Measurements from ENCODE around the gene TTLL11. TPM values are rescaled to one million over a fixed set of nuclear protein-coding genes. Genes with fewer than 3 reads are reported as not detected.

The TTLL11 gene
- total RNA-seq, 1 donor, result 6.2 TPM

GRCh38 chr9:121952611-121953010 lies 140.5 kb downstream of the TTLL11 start:
- Histone ChIP-seq H2AFZ (ENCODE audit: low read length) (no peak overlapping the region), H3K4me1 (ENCODE audit: insufficient read depth, low read length) (peaks cover 17% of the 10 kb centered on the region), H4K20me1 (ENCODE audit: insufficient read depth, low read length) (no peaks in the 10 kb centered on the region), H3K27ac (ENCODE audit: low read depth, low read length) (no peak overlapping the region), H3K9me3 (ENCODE audit: low read depth, low read length) (no peaks in the 10 kb centered on the region), H3K36me3 (ENCODE audit: insufficient read depth, low read length) (no peaks in the 10 kb centered on the region), H3K79me2 (ENCODE audit: insufficient read depth, low read length) (no peaks in the 10 kb centered on the region), H3K4me3 (ENCODE audit: insufficient read depth, low read length) (no peak overlapping the region), H3K4me2 (ENCODE audit: insufficient read depth, low read length) (no peak overlapping the region), H3K27me3 (ENCODE audit: insufficient read depth, low read length) (no peaks in the 10 kb centered on the region)
- TF ChIP-seq, protein P1, sequence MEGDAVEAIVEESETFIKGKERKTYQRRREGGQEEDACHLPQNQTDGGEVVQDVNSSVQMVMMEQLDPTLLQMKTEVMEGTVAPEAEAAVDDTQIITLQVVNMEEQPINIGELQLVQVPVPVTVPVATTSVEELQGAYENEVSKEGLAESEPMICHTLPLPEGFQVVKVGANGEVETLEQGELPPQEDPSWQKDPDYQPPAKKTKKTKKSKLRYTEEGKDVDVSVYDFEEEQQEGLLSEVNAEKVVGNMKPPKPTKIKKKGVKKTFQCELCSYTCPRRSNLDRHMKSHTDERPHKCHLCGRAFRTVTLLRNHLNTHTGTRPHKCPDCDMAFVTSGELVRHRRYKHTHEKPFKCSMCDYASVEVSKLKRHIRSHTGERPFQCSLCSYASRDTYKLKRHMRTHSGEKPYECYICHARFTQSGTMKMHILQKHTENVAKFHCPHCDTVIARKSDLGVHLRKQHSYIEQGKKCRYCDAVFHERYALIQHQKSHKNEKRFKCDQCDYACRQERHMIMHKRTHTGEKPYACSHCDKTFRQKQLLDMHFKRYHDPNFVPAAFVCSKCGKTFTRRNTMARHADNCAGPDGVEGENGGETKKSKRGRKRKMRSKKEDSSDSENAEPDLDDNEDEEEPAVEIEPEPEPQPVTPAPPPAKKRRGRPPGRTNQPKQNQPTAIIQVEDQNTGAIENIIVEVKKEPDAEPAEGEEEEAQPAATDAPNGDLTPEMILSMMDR (IDR thresholded peaks at IDR 0.05; ENCODE audit: extremely low read depth, low read depth, low read length), result no peak
- no peak for DNase-seq (ENCODE audit: insufficient read length, low spot score, missing footprints)

DNA sequence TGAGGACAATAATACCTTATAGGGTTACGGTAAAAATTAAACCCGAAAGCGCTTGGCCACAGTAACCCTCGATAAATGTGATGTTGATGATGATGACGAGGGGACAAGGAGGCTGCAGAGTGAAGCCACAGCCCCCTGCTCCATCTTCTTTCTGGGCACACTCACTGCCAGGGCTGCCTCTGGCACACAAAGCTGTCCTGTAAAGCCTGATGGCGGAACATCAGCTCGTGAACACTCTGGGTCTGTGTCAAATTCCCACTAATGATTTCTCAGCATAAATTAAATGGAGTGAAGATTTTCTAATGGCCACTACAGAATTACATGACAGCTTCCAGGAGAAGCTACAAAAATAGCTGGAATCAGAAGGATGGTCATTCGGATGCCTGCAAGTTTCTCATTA lies 142.2 kb downstream of the TTLL11 start:
- H4K20me1 ChIP-seq (ENCODE audit: insufficient read depth, low read length), result no peaks in the 10 kb centered on the region
- no peaks in the 10 kb centered on the region for H3K27me3 ChIP-seq (ENCODE audit: insufficient read depth, low read length)
- H3K4me2 ChIP-seq (ENCODE audit: insufficient read depth, low read length), result no peak overlapping the region
- no peak overlapping the region for H3K27ac ChIP-seq (ENCODE audit: low read depth, low read length)
- no peak for DNase-seq (ENCODE audit: insufficient read length, low spot score, missing footprints)
- no peaks in the 10 kb centered on the region for H3K9me3 ChIP-seq (ENCODE audit: low read depth, low read length)
- no peaks in the 10 kb centered on the region for H3K79me2 ChIP-seq (ENCODE audit: insufficient read depth, low read length)
- TF ChIP-seq, protein P1 (IDR thresholded peaks at IDR 0.05; ENCODE audit: extremely low read depth, low read depth, low read length), result no peak
- no peaks in the 10 kb centered on the region for H3K36me3 ChIP-seq (ENCODE audit: insufficient read depth, low read length)
- H3K4me1 ChIP-seq (ENCODE audit: insufficient read depth, low read length), result peaks cover 23% of the 10 kb centered on the region
- no peak overlapping the region for H3K4me3 ChIP-seq (ENCODE audit: insufficient read depth, low read length)
- no peak overlapping the region for H2AFZ ChIP-seq (ENCODE audit: low read length)

- Histone ChIP-seq H3K4me2 (ENCODE audit: insufficient read depth, low read length) (no peak overlapping the region), H4K20me1 (ENCODE audit: insufficient read depth, low read length) (no peaks in the 10 kb centered on the region), H2AFZ (ENCODE audit: low read length) (no peak overlapping the region), H3K4me1 (ENCODE audit: insufficient read depth, low read length) (peaks cover 28% of the 10 kb centered on the region), H3K9me3 (ENCODE audit: low read depth, low read length) (no peaks in the 10 kb centered on the region), H3K27ac (ENCODE audit: low read depth, low read length) (no peak overlapping the region), H3K79me2 (ENCODE audit: insufficient read depth, low read length) (no peaks in the 10 kb centered on the region), H3K4me3 (ENCODE audit: insufficient read depth, low read length) (no peak overlapping the region), H3K27me3 (ENCODE audit: insufficient read depth, low read length) (no peaks in the 10 kb centered on the region), H3K36me3 (ENCODE audit: insufficient read depth, low read length) (no peaks in the 10 kb centered on the region)
- TF ChIP-seq, protein P1 (IDR thresholded peaks at IDR 0.05; ENCODE audit: extremely low read depth, low read depth, low read length), result no peak
- no peak for DNase-seq (ENCODE audit: insufficient read length, low spot score, missing footprints)
These were observed 142.7 kb downstream of the TTLL11 start for GRCh38 chr9:121950441-121950840.

GRCh38 chr9:121949766-121950165 lies 143.3 kb downstream of the TTLL11 start:
- TF ChIP-seq, protein P1 (IDR thresholded peaks at IDR 0.05; ENCODE audit: extremely low read depth, low read depth, low read length), result no peak
- Histone ChIP-seq H3K4me2 (ENCODE audit: insufficient read depth, low read length) (no peak overlapping the region), H3K4me1 (ENCODE audit: insufficient read depth, low read length) (peaks cover 30% of the 10 kb centered on the region), H3K36me3 (ENCODE audit: insufficient read depth, low read length) (no peaks in the 10 kb centered on the region), H4K20me1 (ENCODE audit: insufficient read depth, low read length) (no peaks in the 10 kb centered on the region), H3K9me3 (ENCODE audit: low read depth, low read length) (no peaks in the 10 kb centered on the region), H2AFZ (ENCODE audit: low read length) (no peak overlapping the region), H3K27ac (ENCODE audit: low read depth, low read length) (no peak overlapping the region), H3K4me3 (ENCODE audit: insufficient read depth, low read length) (no peak overlapping the region), H3K79me2 (ENCODE audit: insufficient read depth, low read length) (no peaks in the 10 kb centered on the region), H3K27me3 (ENCODE audit: insufficient read depth, low read length) (no peaks in the 10 kb centered on the region)
- no peak for DNase-seq (ENCODE audit: insufficient read length, low spot score, missing footprints)
